Neural cell (in vitro differentiated cells): ENCODE results near the gene DYRK3.

Source experiments
- CTCF ChIP-seq: fragments of 450-650 bp; IDR thresholded peaks from 2 replicates; pipeline ENCODE4 v1.5.1; 2014; ENCODE audit warnings: antibody characterized with exemption, mild to moderate bottlenecking, moderate library complexity; ENCODE audit not compliant: poor library complexity, severe bottlenecking
- TAF1 ChIP-seq: IDR thresholded peaks from 2 replicates; pipeline ENCODE4 v1.6.1; 2012; ENCODE audit warnings: low read depth

DNA sequence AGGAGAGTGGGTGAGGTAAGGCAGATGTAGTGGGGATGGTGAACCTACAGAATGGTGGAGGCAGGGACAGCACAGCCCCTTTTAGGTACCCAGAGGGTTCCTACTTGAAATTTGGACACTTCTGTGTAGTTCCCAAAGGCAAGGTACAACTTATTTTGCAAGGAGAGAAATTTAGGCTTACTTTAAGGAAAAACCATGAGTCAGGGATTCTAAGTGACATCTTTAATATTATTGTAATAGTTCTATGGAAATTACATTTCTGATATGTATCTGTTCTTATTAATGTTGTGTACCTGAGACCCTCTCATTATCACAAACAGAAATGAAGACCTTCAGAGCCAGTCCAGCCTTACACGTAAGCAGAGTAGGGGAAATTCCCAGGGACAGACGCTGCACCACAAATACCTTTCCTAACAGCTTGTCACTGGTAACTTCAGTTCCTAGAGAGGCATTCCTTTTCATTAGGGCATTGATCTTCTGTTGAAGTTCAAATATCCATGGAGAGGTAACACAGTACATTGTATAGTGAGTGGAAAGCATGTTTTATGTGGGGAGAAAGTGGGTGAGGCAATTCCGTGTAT, 7.9 kb downstream of the DYRK3 start:
- TF ChIP-seq CTCF (no peak), TAF1 (no peak)
